ENCODE data around the gene GUCY1A2.

The GUCY1A2 gene

GRCh38 chr11:107014871-107015270 is 3.4 kb downstream of the GUCY1A2 start:
- no peak for DNase-seq (ENCODE audit: extremely low read depth, low read depth)
- no peak for TF ChIP-seq CTCF (IDR thresholded peaks at IDR 0.05; ENCODE audit: low read depth, low read length)

DNA sequence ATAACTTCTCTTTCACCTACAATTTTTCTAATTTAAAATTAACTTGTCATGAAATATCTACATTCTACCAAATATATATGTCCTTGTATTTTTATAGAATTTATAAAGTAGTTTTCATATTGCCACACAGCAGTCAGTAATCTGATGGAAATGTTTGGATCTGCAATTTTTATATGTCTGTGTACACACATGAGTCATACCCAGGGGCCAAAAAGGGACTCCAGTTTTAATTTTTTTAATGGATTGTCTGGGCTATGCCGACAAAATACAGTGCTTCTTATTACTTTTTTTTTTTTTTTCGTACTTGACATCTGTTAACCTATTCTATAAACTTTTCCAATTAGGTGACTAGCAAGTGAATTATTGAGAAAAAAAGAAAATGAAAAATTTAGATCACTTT is 6.3 kb downstream of the GUCY1A2 start:
- no peak for TF ChIP-seq CTCF (IDR thresholded peaks at IDR 0.05; ENCODE audit: low read depth, low read length)
- DNase-seq (ENCODE audit: extremely low read depth, low read depth): no peak

DNA sequence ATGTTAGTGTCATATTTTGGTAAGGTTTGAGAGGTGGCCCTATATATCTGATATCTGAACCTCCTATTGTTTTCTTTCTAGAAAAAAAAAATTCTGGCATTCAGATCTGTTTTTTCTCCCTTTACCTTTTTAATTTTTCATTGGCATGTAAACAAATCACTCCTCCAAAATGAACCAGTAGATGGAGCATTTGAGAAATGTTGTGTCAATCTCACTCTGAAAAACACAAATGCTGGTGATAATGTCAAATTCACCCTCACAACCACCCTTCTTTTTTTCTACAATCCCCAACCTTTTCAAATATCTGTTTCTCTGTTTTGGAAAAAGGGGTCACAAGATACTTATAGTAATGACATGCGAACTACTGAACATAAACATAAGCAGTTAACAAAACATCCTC is 9.1 kb downstream of the GUCY1A2 start:
- no peak for DNase-seq (ENCODE audit: extremely low read depth, low read depth)
- no peak for TF ChIP-seq CTCF (IDR thresholded peaks at IDR 0.05; ENCODE audit: low read depth, low read length)

GRCh38 chr11:107006076-107006833 is 12.0 kb downstream of the GUCY1A2 start:
- TF ChIP-seq CTCF (IDR thresholded peaks at IDR 0.05; ENCODE audit: low read depth, low read length): no peak
- DNase-seq (ENCODE audit: extremely low read depth, low read depth): no peak

DNA sequence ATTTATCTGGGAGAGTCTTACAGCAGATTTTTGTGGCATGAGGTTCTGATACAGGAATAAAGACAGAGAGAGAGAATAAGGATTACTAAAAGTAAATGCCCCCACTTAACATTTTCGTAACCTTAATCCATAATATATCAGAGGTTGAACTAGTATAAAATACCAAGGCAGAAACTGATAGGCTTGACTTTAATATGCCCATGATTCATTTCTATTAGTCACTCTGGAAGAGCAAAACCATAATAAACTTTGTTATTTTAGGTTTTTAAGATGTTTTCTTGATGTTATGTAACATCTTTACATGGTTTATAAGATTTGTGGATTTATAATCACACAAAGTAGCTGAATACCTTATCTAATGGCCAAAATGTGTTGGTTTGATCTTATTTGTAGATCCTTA is 19.1 kb downstream of the GUCY1A2 start:
- no peak for DNase-seq (ENCODE audit: extremely low read depth, low read depth)
- TF ChIP-seq CTCF (IDR thresholded peaks at IDR 0.05; ENCODE audit: low read depth, low read length): no peak

DNA sequence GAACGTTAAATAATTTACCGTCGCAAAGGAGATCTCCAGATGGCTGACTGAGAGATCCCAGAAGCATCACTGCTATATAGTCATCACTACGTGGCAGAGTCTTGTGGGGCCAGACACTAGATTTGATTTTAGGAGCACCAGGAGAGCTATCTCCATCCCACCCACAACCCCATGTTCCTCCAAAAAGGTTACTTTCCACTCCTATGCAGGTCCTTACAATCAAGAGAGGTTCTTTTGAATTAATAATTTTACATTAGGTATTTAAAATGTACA is 19.4 kb downstream of the GUCY1A2 start:
- no peak for TF ChIP-seq CTCF (IDR thresholded peaks at IDR 0.05; ENCODE audit: low read depth, low read length)
- no peak for DNase-seq (ENCODE audit: extremely low read depth, low read depth)

DNA sequence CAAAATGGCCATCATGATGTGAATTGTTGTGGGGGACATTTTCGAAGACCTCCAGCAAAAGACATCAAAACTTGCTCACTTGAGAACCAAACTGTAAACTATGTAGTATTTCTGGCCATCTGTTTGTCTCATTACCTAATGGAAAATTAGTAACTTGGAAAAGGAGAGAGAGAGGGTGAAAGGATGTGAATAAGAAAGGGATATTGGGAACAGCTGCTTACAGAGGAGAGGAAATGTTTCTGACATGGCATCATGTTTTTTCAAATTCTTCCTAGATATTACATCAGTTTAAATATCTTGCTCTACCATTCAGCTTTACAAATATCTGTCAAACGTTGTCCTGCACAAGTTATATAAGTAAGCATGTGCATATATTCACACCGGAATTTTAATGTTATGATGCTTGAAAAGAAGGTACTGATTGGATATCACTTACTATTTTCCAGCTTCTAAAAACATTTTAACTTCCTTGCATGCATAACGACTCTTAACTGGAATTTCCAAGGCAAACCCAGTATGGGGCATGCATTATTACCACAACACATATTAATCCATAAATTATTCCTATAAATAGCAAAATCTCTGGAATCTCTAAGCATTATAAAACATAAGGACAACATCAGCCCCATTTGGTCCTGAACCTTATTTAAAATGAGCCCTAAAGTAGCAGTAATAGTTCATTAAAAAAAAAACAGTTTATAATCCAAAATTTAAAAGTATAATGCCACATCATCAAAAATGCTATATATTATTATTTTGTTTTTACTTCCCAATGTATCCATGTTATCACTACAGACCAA is 20.0 kb downstream of the GUCY1A2 start:
- peak; percentile 69 for DNase-seq (ENCODE audit: extremely low read depth, low read depth)
- no peak for TF ChIP-seq CTCF (IDR thresholded peaks at IDR 0.05; ENCODE audit: low read depth, low read length)
